NCI-H446 (cell line): Measurements from ENCODE around the gene GALNT11.

ENCODE experiments used
- DNase-seq, 2 experiments: peaks; one replicate each; lab custom pipeline; 2025; lab: John Stamatoyannopoulos, UW

GALNT11 gene

DNA sequence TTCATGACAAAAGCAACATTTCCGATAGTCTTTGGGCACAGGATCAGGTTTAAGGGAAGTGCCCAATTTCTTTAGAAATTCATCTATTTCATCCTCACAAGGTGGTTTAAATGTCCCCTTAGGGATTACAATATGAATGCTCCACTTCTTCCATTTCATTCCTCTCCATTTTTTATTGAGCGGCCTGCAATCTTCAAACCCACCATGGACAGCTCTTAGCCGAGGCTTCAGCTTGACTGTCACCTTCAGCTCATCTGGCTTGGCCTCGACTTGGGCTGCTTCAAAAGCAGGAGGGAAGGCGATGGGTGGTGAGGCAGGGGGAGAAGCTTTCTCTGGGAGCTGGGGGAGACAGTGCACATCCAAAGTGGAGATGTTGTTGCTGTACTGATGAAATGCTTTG is 123.2 kb downstream of the GALNT11 start:
- DNase-seq, result no peak

DNA sequence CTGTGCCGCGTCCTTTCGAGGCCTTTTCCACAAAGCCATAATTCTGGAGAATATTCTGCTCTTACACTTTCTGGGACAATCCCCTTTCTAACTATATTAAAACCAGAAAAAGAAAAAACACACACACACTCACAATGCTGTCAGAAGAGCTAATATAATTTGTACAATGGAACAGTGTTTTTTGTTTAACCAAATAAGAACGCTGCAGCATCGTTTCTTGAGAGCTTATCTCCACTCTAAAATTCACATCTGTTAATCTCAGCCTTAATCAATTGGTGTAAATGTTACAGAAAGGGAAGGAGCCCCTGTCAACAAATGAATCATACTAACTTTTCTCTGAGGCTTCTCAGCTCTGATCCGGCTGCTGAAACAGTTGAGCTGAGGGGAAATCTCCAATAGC is 123.9 kb downstream of the GALNT11 start:
- DNase-seq, result no peak

DNA sequence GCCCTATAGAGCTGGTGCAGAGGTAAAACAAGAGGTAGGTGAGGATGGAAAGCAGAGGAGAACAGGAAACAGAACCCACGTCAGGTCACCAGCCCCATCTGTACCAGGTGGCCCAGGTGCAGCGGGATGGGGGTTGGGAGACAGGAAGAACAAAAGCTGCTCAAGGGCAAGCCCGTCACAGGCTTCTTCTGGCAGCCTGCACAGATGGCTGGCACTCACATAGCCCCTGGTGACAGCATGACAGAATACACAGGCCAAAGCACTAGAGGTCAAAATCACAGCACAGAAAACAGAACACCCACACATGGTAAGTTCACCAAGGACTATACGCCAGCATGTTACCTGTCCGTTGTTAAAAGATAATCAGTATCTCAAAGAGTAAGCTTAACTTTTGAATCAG is 126.8 kb downstream of the GALNT11 start:
- no peak for DNase-seq

DNA sequence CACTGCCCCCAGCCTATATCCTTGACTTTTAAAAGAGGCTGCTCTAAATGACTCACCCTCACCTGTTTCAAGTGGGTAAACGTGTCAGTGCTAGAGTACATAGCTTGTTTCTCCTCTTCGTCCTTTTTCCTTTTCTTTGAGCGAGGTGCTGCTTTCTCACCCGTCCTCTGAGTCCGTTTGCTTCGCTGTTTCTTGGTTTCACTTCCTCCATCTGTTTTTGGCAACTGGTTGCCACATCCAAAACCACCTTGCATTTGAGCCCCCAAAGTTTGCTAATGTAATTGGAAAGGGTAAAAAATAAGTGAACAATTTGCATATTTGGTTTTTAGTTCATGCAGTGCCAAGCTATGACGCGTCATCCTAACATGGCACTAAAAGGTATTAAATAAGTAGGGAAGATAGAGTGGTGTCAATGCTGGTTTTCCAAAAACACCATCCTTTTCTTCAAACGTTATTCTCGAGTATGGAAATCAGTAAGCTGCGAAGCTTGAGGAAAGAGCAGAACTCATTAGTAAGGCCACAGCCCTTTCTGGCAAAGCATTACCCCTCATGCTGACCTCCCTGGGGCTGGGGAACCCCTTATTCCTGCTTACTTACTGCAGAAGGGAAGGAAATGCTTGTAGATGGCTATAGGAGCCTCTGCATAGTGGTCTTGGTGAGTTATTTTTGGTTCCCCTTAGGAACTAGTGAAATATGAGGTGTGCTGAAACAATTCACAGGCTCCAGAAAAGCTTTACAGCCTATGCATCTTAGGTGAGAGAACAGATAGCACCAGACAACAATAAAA is 133.5 kb downstream of the GALNT11 start:
- no peak for DNase-seq

DNA sequence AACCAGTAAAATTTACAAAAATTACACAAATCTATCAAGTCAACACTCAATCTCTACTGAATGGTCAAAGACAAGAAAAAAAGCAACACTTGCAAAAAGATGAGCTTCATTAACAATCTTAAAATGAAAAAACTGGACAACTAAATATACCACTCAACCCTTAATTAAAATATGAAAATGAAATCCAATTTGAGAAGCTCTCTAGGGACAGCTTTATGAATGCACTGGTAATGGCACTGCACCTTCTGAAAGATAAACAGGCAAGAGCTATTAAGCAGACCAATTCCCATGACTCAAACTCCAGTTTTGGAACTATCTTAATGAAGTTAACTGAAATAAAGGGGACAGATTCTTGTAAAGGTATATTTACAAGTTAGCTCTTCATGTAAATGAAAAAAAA is 135.7 kb downstream of the GALNT11 start:
- no peak for DNase-seq

DNA sequence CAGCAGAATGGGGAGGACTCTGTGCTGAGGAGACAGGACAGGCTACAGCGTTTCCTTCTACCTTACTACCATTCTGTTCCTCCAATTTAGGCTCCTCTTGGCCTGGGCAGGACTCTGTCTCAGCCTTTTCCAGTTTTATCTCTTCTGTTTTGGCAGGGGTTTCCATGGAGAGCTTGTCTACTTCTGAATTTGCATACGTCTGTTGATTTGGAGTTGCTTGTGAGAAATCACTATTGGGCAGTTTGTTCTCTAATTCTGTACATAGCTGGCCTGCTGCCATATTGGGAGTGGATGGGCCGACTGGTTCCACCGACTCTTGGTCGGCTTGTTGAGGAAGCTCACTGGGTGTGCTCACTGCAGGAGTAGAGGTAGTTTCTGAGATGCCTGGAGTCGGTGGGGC is 136.8 kb downstream of the GALNT11 start:
- DNase-seq, result no peak
